ENCODE results near the gene CLIC3.

CLIC3 gene

GRCh38 chr9:136958473-136958872 lies 37.9 kb downstream of the CLIC3 start:
- no peak for DNase-seq (ENCODE audit: low read depth, low spot score)
- in situ Hi-C loops (cut with HindIII; ENCODE audit: low sequenced_read_pairs): no loop called here
- TF ChIP-seq CTCF (IDR thresholded peaks at IDR 0.05; ENCODE audit: low read depth, low read length): no peak
- H3K4me3 ChIP-seq (ENCODE audit: low read depth, low read length): no peak overlapping the region

GRCh38 chr9:136957901-136958300 lies 38.5 kb downstream of the CLIC3 start:
- DNase-seq (ENCODE audit: low read depth, low spot score): no peak
- H3K4me3 ChIP-seq (ENCODE audit: low read depth, low read length): no peak overlapping the region
- in situ Hi-C loops (cut with HindIII; ENCODE audit: low sequenced_read_pairs): no loop called here
- no peak for TF ChIP-seq CTCF (IDR thresholded peaks at IDR 0.05; ENCODE audit: low read depth, low read length)

- TF ChIP-seq CTCF (IDR thresholded peaks at IDR 0.05; ENCODE audit: low read depth, low read length): no peak
- no peak overlapping the region for H3K4me3 ChIP-seq (ENCODE audit: low read depth, low read length)
- DNase-seq (ENCODE audit: low read depth, low spot score): no peak
- in situ Hi-C loops (cut with HindIII; ENCODE audit: low sequenced_read_pairs): no loop called here
These were observed 38.9 kb downstream of the CLIC3 start for GRCh38 chr9:136957461-136957860.

- no peak for TF ChIP-seq CTCF (IDR thresholded peaks at IDR 0.05; ENCODE audit: low read depth, low read length)
- no peak for DNase-seq (ENCODE audit: low read depth, low spot score)
- in situ Hi-C loops (cut with HindIII; ENCODE audit: low sequenced_read_pairs): no loop called here
These were observed 39.8 kb downstream of the CLIC3 start for GRCh38 chr9:136956604-136957003.

GRCh38 chr9:136955943-136956335 lies 40.4 kb downstream of the CLIC3 start:
- in situ Hi-C loops (cut with HindIII; ENCODE audit: low sequenced_read_pairs): no loop called here
- no peak for TF ChIP-seq CTCF (IDR thresholded peaks at IDR 0.05; ENCODE audit: low read depth, low read length)
- no peak overlapping the region for H3K4me3 ChIP-seq (ENCODE audit: low read depth, low read length)

More at GRCh38 chr9:136956604-136957003, 39.8 kb downstream of the CLIC3 start:
- no peak overlapping the region for H3K4me3 ChIP-seq (ENCODE audit: low read depth, low read length)

GRCh38 chr9:136955202-136955942 lies 41.0 kb downstream of the CLIC3 start:
- in situ Hi-C loops (cut with HindIII; ENCODE audit: low sequenced_read_pairs): no loop called here
- H3K4me3 ChIP-seq (ENCODE audit: low read depth, low read length): no peak overlapping the region
- no peak for TF ChIP-seq CTCF (IDR thresholded peaks at IDR 0.05; ENCODE audit: low read depth, low read length)
- DNase-seq (ENCODE audit: low read depth, low spot score): no peak

More at GRCh38 chr9:136955943-136956335, 40.4 kb downstream of the CLIC3 start:
- DNase-seq (ENCODE audit: low read depth, low spot score): no peak
